WTC11 (cell line): ENCODE measurements around the gene CEP295NL. TPM values are rescaled to one million over a fixed set of nuclear protein-coding genes. Genes with fewer than 3 reads are reported as not detected.
"Not testable (repeated sequence)": the region's sequence is repeated elsewhere in the genome, so short reads cannot be mapped to it uniquely, and the experiment has no call there.

Experiments
- ATAC-seq: fragments of 200-7000 bp; cut with Tn5 transposase; 2 replicates; pipeline ENCODE4 v1.10.0; 2021; ENCODE audit warnings: mild to moderate bottlenecking, moderate library complexity
- CTCF ChIA-PET: fragments of 300-600 bp; sonication (Branson Sonifier 250); formaldehyde crosslinking; loops from one replicate; lab custom pipeline; 2021; ENCODE audit warnings: antibody characterized with exemption; lab: Charles Lee
- POLR2A ChIA-PET: fragments of 350-600 bp; sonication (Branson Sonifier 250); formaldehyde crosslinking; loops from one replicate; lab custom pipeline; 2021; ENCODE audit warnings: antibody characterized with exemption; lab: Charles Lee
- DNase-seq: peaks from one replicate; pipeline ENCODE4 v3.0.0; 2021; ENCODE audit warnings: low spot score
- H3K27ac Mint-ChIP-seq: 2 replicates; pipeline ENCODE4 v1.8.0; 2021; ENCODE audit warnings: mixed read lengths
- H3K27me3 Mint-ChIP-seq: 2 replicates; pipeline ENCODE4 v1.8.0; 2021; ENCODE audit warnings: low read depth, mild to moderate bottlenecking, moderate library complexity, mixed read lengths
- H3K36me3 Mint-ChIP-seq: 2 replicates; pipeline ENCODE4 v1.8.0; 2021; ENCODE audit warnings: mixed read lengths
- H3K4me1 Mint-ChIP-seq: 2 replicates; pipeline ENCODE4 v1.8.0; 2022; ENCODE audit warnings: mixed read lengths
- H3K4me3 Mint-ChIP-seq: 2 replicates; pipeline ENCODE4 v1.8.0; 2021; ENCODE audit warnings: mild to moderate bottlenecking, moderate library complexity, mixed read lengths
- H3K9me3 Mint-ChIP-seq: 2 replicates; pipeline ENCODE4 v1.8.0; 2021; ENCODE audit warnings: mixed read lengths
- CREM ChIP-seq: sonication (generic); formaldehyde crosslinking; IDR thresholded peaks from 2 replicates; pipeline ENCODE4 v1.8.1; 2022; ENCODE audit warnings: mild to moderate bottlenecking, missing genetic modification reagents, moderate library complexity
- ETV6 ChIP-seq: sonication (generic); formaldehyde crosslinking; IDR thresholded peaks from 2 replicates; pipeline ENCODE4 v1.8.1; 2022; ENCODE audit warnings: mild to moderate bottlenecking, missing genetic modification reagents
- GRHL2 ChIP-seq: fragments of 250-450 bp; sonication (Bioruptor Pico); IDR thresholded peaks from 2 replicates; pipeline ENCODE4 v1.8.0; 2022; ENCODE audit warnings: mild to moderate bottlenecking, moderate library complexity; ENCODE audit not compliant: insufficient replicate concordance, severe bottlenecking
- HMGA2 ChIP-seq: fragments of 250-450 bp; sonication (Bioruptor Pico); IDR thresholded peaks from 2 replicates; pipeline ENCODE4 v1.4.0; 2021; ENCODE audit warnings: mild to moderate bottlenecking, moderate library complexity
- JAZF1 ChIP-seq: fragments of 250-450 bp; sonication (Bioruptor Pico); IDR thresholded peaks from 2 replicates; pipeline ENCODE4 v1.9.0; 2021; ENCODE audit warnings: moderate library complexity, mild to moderate bottlenecking, inconsistent platforms
- KAT7 ChIP-seq: sonication (generic); formaldehyde crosslinking; IDR thresholded peaks from 2 replicates; pipeline ENCODE4 v1.8.1; 2023; ENCODE audit warnings: missing genetic modification reagents, mild to moderate bottlenecking, borderline replicate concordance
- NFE2L1 ChIP-seq: sonication (generic); formaldehyde crosslinking; IDR thresholded peaks from 2 replicates; pipeline ENCODE4 v1.8.1; 2023; ENCODE audit warnings: missing genetic modification reagents
- NFYB ChIP-seq: sonication (generic); formaldehyde crosslinking; conservative IDR thresholded peaks from 2 replicates; pipeline ENCODE4 v1.8.0; 2022; ENCODE audit warnings: low read depth, missing genetic modification reagents
- NR2C2 ChIP-seq: sonication (generic); formaldehyde crosslinking; IDR thresholded peaks from 2 replicates; pipeline ENCODE4 v1.8.0; 2022; ENCODE audit warnings: mild to moderate bottlenecking, missing genetic modification reagents
- RORB ChIP-seq: fragments of 250-450 bp; sonication (Bioruptor Pico); IDR thresholded peaks from 2 replicates; pipeline ENCODE4 v1.9.0; 2021; ENCODE audit warnings: mild to moderate bottlenecking
- SP1 ChIP-seq: sonication (generic); formaldehyde crosslinking; conservative IDR thresholded peaks from 2 replicates; pipeline ENCODE4 v1.8.1; 2022; ENCODE audit warnings: missing genetic modification reagents
- TEAD4 ChIP-seq: sonication (generic); formaldehyde crosslinking; IDR thresholded peaks from 2 replicates; pipeline ENCODE4 v1.8.0; 2022; ENCODE audit warnings: mild to moderate bottlenecking, missing genetic modification reagents
- ZBTB21 ChIP-seq: sonication (generic); formaldehyde crosslinking; IDR thresholded peaks from 2 replicates; pipeline ENCODE4 v1.8.1; 2023; ENCODE audit warnings: mild to moderate bottlenecking, missing genetic modification reagents, borderline replicate concordance
- ZNF121 ChIP-seq: sonication (generic); formaldehyde crosslinking; IDR thresholded peaks from 2 replicates; pipeline ENCODE4 v1.8.0; 2023; ENCODE audit warnings: missing genetic modification reagents
- ZNF232 ChIP-seq: sonication (generic); formaldehyde crosslinking; IDR thresholded peaks from 2 replicates; pipeline ENCODE4 v1.8.0; 2022; ENCODE audit warnings: mild to moderate bottlenecking, missing genetic modification reagents
- ZNF263 ChIP-seq: sonication (generic); formaldehyde crosslinking; IDR thresholded peaks from 2 replicates; pipeline ENCODE4 v1.8.1; 2022; ENCODE audit warnings: low read depth, mild to moderate bottlenecking, moderate library complexity, missing genetic modification reagents
- ZNF416 ChIP-seq: fragments of 250-450 bp; sonication (Bioruptor Pico); IDR thresholded peaks from 2 replicates; pipeline ENCODE4 v1.9.0; 2021; ENCODE audit warnings: mild to moderate bottlenecking, inconsistent platforms
- total RNA-seq: library from RNA; stranded (reverse); gene quantifications from 3 replicates; pipeline ENCODE4 v1.2.3, GENCODE V29; 2021
- TF ChIP-seq, protein P1 (sequence below): sonication (generic); formaldehyde crosslinking; IDR thresholded peaks from 2 replicates; pipeline ENCODE4 v1.8.0; 2022; ENCODE audit warnings: mild to moderate bottlenecking, missing genetic modification reagents
- TF ChIP-seq, protein P2 (sequence below): sonication (generic); formaldehyde crosslinking; IDR thresholded peaks from 2 replicates; pipeline ENCODE4 v1.8.1; 2022; ENCODE audit warnings: mild to moderate bottlenecking, missing genetic modification reagents, moderate library complexity, borderline replicate concordance
- TF ChIP-seq, protein P3 (sequence below): sonication (generic); formaldehyde crosslinking; conservative IDR thresholded peaks from 2 replicates; pipeline ENCODE4 v1.8.1; 2022; ENCODE audit warnings: mild to moderate bottlenecking, missing genetic modification reagents
- TF ChIP-seq, protein P4 (sequence below): sonication (generic); formaldehyde crosslinking; IDR thresholded peaks from 2 replicates; pipeline ENCODE4 v1.8.1; 2023; ENCODE audit warnings: mild to moderate bottlenecking, missing genetic modification reagents, moderate library complexity
- TF ChIP-seq, protein P5 (sequence below): sonication (generic); formaldehyde crosslinking; IDR thresholded peaks from 2 replicates; pipeline ENCODE4 v1.8.1; 2022; ENCODE audit warnings: low read depth, missing genetic modification reagents, borderline replicate concordance
- TF ChIP-seq, protein P6 (sequence below): sonication (generic); formaldehyde crosslinking; IDR thresholded peaks from 2 replicates; pipeline ENCODE4 v1.8.1; 2023; ENCODE audit warnings: mild to moderate bottlenecking, missing genetic modification reagents
- TF ChIP-seq, protein P7 (sequence below): sonication (generic); formaldehyde crosslinking; IDR thresholded peaks from 2 replicates; pipeline ENCODE4 v1.8.0; 2022; ENCODE audit warnings: mild to moderate bottlenecking, missing genetic modification reagents

Gene CEP295NL
- total RNA-seq, 1 experiment from 2014 or later = 0.61 TPM

DNA sequence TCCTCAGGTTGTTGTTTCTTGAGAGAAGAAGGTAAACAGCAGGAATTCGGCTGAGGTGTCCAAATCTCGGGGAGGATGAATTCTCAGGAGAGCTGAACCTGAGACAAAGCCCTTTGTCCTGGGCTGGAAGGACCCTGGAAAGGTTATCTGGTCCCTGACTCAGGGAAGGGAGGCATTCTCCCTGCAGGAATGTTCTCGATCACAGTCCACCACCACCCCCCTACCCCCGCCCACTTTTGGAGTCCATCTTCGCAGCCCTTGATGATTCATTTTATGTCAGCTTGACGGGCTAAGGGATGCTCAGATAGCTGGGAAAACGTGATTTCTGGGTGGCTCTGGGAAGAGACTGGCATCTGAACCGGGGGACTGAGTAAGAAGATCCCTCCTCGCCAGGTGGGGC lies 1.4 kb upstream of the CEP295NL start:
- POLR2A ChIA-PET = interaction anchor here (1.0 kb wide), 1 partner anchor 572 kb away, joined by 3 read pairs; no protein-coding TSS in a partner anchor

DNA sequence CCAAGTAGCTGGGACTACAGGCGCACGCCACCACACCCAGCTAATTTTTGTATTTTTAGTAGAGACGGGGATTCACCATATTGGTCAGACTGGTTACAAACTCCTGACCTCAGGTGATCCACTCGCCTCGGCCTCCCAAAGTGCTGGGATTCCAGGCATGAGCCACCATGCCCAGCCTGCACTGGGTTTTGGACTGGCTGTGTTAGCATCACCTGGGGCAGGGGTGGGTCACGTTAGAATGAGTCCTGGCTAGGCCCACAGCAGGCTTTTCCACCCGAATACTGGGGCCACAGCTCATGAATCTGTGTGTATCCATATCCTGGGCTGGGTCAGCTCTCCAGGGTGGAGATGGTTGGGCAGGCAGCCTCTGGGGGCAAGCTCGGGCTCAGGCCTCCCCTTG lies 770 bp downstream of the CEP295NL start:
- H3K27ac Mint-ChIP-seq = not testable (repeated sequence)

More for the DNA sequence above, 1.4 kb upstream of the CEP295NL start:
- Mint-ChIP-seq H3K27me3 (no peaks in the 10 kb centered on the region), H3K9me3 (no peaks in the 10 kb centered on the region), H3K27ac (no peak overlapping the region), H3K4me3 (no peak overlapping the region), H3K36me3 (no peaks in the 10 kb centered on the region), H3K4me1 (peaks cover 26% of the 10 kb centered on the region)
- DNase-seq (no peak), ATAC-seq (no peak)
- CTCF ChIA-PET = interaction anchor here (0.8 to 2.5 kb wide), 3 partner anchors 12 to 52 kb away, joined by 3 to 15 read pairs (median 7); no protein-coding TSS in a partner anchor
- no peak for TF ChIP-seq SP1 (CRISPR knock-in tag)
- no peak for TF ChIP-seq CREM
- TF ChIP-seq, protein P1, sequence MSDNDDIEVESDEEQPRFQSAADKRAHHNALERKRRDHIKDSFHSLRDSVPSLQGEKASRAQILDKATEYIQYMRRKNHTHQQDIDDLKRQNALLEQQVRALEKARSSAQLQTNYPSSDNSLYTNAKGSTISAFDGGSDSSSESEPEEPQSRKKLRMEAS = no peak
- TF ChIP-seq, protein P2, sequence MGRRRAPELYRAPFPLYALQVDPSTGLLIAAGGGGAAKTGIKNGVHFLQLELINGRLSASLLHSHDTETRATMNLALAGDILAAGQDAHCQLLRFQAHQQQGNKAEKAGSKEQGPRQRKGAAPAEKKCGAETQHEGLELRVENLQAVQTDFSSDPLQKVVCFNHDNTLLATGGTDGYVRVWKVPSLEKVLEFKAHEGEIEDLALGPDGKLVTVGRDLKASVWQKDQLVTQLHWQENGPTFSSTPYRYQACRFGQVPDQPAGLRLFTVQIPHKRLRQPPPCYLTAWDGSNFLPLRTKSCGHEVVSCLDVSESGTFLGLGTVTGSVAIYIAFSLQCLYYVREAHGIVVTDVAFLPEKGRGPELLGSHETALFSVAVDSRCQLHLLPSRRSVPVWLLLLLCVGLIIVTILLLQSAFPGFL (CRISPR knock-in tag) = no peak

DNA sequence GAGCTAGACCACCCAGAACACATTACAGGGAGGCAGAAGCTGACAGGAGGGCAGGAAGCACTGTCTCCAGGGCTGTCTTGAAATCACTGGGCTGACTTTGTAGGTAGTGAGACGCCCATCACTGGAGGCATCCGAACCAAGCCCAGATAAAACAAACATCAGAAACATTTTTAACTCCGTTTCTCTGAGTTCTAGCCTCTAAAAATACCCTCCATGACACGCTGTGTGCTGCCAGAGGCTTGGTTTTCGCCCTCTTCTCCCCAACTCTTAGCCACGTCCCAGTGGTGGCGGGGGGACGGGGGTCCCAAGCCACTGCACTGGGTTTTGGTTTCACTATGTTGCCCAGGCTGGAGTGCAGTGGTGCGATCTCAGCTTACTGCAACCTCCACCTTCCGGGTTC lies 1.2 kb downstream of the CEP295NL start:
- H3K4me1 Mint-ChIP-seq = peaks cover 24% of the 10 kb centered on the region
- H3K27ac Mint-ChIP-seq = no peak overlapping the region
- CTCF ChIA-PET = no interaction called here
- no peak for ATAC-seq
- no peak overlapping the region for H3K4me3 Mint-ChIP-seq
- no peaks in the 10 kb centered on the region for H3K36me3 Mint-ChIP-seq
- no peaks in the 10 kb centered on the region for H3K27me3 Mint-ChIP-seq
- POLR2A ChIA-PET = interaction anchor here (0.6 kb wide), 1 partner anchor 28 kb away, joined by 4 read pairs; no protein-coding TSS in a partner anchor
- no peaks in the 10 kb centered on the region for H3K9me3 Mint-ChIP-seq
- no peak for DNase-seq
- TF ChIP-seq NFYB (CRISPR knock-in tag) (no peak), ZNF416 (CRISPR knock-in tag) (no peak), ZNF121 (CRISPR knock-in tag) (no peak), TEAD4 (no peak), ZNF263 (CRISPR knock-in tag) (no peak), KAT7 (CRISPR knock-in tag) (no peak), RORB (CRISPR knock-in tag) (no peak), JAZF1 (CRISPR knock-in tag) (no peak), GRHL2 (no peak), NFE2L1 (CRISPR knock-in tag) (no peak), NR2C2 (no peak), ZBTB21 (no peak), HMGA2 (CRISPR knock-in tag) (no peak), ETV6 (CRISPR knock-in tag) (no peak), ZNF232 (no peak)
- TF ChIP-seq, protein P3, sequence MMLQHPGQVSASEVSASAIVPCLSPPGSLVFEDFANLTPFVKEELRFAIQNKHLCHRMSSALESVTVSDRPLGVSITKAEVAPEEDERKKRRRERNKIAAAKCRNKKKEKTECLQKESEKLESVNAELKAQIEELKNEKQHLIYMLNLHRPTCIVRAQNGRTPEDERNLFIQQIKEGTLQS (CRISPR knock-in tag) = no peak
- TF ChIP-seq, protein P4, sequence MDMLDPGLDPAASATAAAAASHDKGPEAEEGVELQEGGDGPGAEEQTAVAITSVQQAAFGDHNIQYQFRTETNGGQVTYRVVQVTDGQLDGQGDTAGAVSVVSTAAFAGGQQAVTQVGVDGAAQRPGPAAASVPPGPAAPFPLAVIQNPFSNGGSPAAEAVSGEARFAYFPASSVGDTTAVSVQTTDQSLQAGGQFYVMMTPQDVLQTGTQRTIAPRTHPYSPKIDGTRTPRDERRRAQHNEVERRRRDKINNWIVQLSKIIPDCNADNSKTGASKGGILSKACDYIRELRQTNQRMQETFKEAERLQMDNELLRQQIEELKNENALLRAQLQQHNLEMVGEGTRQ (CRISPR knock-in tag) = no peak
- TF ChIP-seq, protein P5, sequence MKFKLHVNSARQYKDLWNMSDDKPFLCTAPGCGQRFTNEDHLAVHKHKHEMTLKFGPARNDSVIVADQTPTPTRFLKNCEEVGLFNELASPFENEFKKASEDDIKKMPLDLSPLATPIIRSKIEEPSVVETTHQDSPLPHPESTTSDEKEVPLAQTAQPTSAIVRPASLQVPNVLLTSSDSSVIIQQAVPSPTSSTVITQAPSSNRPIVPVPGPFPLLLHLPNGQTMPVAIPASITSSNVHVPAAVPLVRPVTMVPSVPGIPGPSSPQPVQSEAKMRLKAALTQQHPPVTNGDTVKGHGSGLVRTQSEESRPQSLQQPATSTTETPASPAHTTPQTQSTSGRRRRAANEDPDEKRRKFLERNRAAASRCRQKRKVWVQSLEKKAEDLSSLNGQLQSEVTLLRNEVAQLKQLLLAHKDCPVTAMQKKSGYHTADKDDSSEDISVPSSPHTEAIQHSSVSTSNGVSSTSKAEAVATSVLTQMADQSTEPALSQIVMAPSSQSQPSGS (CRISPR knock-in tag) = no peak
- TF ChIP-seq, protein P6, sequence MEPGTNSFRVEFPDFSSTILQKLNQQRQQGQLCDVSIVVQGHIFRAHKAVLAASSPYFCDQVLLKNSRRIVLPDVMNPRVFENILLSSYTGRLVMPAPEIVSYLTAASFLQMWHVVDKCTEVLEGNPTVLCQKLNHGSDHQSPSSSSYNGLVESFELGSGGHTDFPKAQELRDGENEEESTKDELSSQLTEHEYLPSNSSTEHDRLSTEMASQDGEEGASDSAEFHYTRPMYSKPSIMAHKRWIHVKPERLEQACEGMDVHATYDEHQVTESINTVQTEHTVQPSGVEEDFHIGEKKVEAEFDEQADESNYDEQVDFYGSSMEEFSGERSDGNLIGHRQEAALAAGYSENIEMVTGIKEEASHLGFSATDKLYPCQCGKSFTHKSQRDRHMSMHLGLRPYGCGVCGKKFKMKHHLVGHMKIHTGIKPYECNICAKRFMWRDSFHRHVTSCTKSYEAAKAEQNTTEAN (CRISPR knock-in tag) = no peak
- TF ChIP-seq, protein P7, sequence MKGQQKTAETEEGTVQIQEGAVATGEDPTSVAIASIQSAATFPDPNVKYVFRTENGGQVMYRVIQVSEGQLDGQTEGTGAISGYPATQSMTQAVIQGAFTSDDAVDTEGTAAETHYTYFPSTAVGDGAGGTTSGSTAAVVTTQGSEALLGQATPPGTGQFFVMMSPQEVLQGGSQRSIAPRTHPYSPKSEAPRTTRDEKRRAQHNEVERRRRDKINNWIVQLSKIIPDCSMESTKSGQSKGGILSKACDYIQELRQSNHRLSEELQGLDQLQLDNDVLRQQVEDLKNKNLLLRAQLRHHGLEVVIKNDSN (CRISPR knock-in tag) = no peak

More for the DNA sequence above, 770 bp downstream of the CEP295NL start:
- H3K4me3 Mint-ChIP-seq, DNase-seq, H3K27me3 Mint-ChIP-seq, ATAC-seq, H3K36me3 Mint-ChIP-seq, H3K9me3 Mint-ChIP-seq: not testable (repeated sequence)
- CTCF ChIA-PET = interaction anchor here (2.5 kb wide), 1 partner anchor 36 kb away, joined by 15 read pairs; no protein-coding TSS in a partner anchor
- peaks cover 24% of the 10 kb centered on the region for H3K4me1 Mint-ChIP-seq
- POLR2A ChIA-PET = interaction anchor here (0.6 kb wide), 1 partner anchor 29 kb away, joined by 4 read pairs; no protein-coding TSS in a partner anchor
